AG20443 (cell line): ENCODE results near the gene MKNK1.
A peak's percentile ranks its signal among the peaks of the same experiment; 100 is the strongest.

Source experiments
- DNase-seq: peaks from one replicate; pipeline ENCODE4 v3.0.0; 2012; ENCODE audit warnings: low spot score, mixed read lengths

MKNK1 gene

GRCh38 chr1:46595127-46595526 lies 8.9 kb downstream of the MKNK1 start:
- DNase-seq: peak; percentile 34

- DNase-seq: no peak
Observed at GRCh38 chr1:46594063-46594462, 10.0 kb downstream of the MKNK1 start.

DNA sequence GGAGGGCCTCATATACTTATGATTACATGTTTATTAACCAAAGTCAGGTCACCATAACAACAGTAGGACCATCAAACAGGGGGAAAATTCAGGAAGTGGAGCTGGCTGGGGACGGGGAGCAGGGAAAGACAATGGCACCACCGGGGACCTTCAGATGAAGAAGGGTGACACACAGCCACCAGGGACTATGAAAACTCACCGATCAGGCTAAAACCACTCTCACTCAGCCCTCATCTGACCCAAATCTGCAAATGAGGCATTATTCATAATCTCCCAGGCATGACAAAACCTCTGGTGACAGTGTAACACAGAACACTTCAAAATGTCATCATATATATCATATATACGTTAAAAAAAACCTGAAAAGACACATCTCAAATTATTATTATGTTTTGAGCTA lies 11.2 kb downstream of the MKNK1 start:
- DNase-seq: no peak

GRCh38 chr1:46589529-46589928 lies 14.5 kb downstream of the MKNK1 start:
- DNase-seq: no peak

DNA sequence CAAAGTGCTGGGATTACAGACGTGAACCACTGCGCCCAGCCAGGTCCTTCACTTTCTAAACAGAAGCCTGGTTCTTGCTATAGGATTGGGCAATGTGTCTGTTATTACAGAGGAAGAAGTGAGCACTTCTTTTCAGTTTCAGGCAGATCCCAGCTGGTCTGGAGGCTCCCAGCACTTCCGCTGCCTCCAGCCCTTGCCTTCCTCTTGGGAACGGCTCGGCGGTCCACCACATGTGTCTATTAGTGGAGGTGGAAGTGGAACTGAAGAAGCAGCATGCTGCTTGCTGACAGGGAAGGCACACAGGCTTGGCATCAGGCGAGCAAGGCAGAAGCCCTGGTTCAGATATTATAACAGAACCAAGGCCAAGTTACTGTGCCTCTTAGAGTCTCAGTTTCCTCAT lies 17.0 kb downstream of the MKNK1 start:
- no peak for DNase-seq

GRCh38 chr1:46585312-46585938 lies 18.6 kb downstream of the MKNK1 start:
- no peak for DNase-seq

DNA sequence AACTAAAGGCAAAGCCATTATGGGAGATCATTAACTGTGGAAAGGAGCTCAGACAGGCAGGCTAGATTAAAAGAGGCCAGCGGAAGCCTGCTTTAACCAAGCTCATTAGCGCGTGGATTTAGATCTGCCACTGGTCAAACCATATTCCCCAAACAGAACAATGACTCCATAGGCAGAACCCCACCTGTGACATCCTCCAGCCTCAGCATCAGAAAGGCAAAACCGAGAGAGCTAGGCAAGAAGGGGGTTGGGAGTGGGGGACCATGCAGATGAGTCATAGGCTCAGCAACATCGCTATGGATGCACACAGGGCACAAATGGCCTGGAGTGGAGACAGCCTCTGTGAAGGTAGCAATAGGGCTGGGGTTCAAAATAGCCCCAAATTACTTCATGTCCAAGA lies 20.6 kb downstream of the MKNK1 start:
- DNase-seq: no peak

- DNase-seq: no peak
Observed at GRCh38 chr1:46582972-46583371, 21.1 kb downstream of the MKNK1 start.

GRCh38 chr1:46581681-46582455 lies 22.2 kb downstream of the MKNK1 start:
- DNase-seq: no peak

GRCh38 chr1:46580140-46580903 lies 23.7 kb downstream of the MKNK1 start:
- no peak for DNase-seq

GRCh38 chr1:46577671-46578070 lies 26.4 kb downstream of the MKNK1 start:
- no peak for DNase-seq

DNA sequence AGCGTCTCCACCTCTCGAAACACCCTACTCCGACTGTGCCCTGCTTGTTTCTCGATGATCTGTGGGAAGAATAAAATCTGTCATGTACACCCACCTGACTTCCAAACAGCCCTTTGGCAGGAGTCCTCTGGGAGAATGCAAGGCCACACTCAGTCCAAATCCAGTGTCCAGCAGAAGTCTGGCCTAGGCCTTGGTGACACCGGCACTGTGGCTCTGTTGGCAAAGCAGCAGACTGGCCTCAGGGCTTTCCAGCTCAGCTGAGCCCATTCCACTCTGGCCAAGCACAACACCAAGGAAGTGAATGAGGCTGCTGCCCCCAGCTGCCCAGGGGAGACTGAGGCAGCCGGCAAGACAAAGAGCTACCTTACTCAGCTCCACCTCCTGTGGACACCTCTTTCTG lies 27.5 kb downstream of the MKNK1 start:
- DNase-seq: no peak

DNA sequence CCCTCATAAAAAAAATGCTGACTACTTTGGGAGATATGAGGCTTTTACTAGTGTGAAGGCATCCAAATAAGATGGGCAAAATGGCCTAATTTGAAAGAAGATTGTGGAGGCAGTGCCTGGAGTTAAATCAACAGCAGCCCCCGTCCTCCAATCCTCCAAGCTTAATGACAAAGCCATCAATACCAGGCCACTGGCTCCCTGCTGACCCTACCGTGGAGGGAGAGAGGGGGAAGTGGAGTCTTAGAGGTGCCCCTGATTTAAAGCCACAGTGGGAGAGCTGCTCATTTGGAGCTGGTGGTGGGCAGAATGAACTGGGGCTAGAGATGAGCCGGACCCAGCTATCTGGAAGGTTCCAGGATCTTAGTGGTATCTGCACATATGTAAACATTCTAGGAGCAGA lies 28.3 kb downstream of the MKNK1 start:
- no peak for DNase-seq

GRCh38 chr1:46575300-46575699 lies 28.8 kb downstream of the MKNK1 start:
- no peak for DNase-seq

DNA sequence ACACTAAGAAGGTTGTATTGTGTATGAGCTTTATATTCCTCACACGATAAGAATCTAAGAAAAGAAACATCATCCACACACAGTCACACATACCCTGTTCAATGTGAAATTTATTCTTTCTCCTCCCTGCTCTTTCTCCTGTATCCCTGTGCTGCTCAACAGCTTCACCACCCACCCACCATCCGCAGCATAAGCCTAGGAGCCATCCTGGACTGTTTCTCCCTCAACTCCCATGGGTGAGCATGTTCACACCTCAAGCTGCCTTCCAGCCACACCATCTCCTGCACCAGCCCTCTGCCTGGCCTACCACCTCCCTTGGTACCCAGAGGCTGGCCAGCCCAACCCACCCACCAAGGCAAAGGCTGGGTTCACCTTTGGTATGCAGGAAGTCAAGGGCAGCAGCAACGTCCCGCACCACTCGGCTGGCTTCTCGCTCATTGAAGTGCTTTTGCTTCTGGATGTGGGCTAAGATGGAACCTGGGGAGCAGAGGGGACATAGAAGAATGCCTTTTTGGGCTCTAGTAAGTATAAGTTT lies 32.3 kb downstream of the MKNK1 start:
- no peak for DNase-seq

DNA sequence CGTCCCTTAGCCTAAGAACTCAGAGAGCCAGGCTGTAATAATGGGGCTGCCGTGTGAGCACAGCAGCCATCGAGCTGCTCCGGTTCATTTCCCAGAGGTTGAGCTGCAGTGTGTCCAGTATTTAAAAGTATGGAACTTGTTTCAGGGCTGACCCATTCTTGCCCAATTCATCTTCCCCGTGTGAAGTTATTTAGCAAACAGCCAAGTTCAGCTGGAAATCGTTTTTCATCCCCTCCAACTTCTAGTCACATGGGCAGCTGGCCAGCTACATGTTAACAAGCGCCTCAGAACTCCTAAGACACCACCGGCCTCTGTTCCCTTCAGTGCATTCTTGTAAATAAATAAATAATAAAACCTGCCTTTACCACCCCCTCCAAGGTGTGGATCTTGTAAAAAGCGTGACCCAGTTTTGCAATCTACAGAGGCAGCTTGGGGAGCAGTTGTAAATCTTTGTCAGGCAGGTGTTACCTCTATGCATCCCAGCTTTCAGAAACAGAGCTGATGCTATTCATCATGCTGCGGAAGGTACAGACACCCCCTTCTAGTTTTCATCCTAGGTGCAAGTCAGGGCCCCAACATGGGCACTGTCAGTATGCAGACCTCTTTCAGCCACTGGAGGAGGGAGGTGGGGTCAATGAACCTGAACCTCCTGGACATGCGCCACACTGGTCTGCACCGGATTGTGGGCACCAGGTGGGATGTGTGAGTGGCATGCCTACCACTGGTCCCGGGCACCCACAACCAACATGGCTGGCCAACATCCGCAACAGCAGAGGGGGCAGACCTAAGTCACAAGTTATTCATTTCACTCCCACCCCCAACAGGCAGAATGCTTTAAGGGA lies 34.0 kb downstream of the MKNK1 start:
- no peak for DNase-seq

- no peak for DNase-seq
Observed at GRCh38 chr1:46569116-46569515, 35.0 kb downstream of the MKNK1 start.

GRCh38 chr1:46568461-46568891 lies 35.6 kb downstream of the MKNK1 start:
- no peak for DNase-seq

GRCh38 chr1:46563341-46563740 lies 40.7 kb downstream of the MKNK1 start:
- DNase-seq: no peak

DNA sequence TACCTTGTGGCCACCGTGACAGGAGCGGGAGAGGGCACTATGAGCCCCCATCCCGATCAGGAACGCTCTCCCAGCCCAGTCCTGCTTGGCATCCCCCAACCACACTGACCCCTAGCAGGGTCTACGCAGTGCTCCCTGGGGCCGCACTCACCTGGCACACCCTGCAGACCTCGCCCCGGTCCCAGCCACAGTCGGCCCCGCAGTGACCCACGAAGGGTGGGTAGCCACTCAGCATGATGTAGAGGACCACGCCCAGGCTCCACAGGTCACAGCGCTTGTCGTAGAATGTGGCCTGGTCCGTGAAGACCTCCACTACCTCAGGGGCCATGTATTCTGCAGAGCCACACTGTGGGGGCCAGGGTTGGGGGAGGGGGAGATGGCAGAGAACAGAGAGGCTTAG lies 41.6 kb downstream of the MKNK1 start:
- DNase-seq: no peak

DNA sequence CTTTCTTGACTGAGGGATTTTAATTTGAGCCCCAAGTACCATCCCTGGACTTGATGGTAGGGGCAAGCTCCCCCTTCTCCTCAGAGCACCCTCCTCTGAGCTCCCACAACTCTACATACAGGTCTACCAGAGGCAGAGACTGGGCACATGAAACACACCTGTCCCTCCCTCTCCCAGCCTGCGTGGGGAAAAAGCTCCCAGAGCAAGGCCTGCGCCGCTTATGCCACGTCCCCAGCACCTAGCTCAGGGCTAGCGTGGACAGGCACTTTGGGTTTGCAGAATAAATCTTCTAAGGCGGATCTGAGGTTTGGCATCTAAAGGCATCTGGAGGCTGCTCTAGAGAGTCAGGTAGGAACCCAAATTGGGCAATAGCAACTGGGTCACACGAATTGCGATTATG lies 45.1 kb downstream of the MKNK1 start:
- DNase-seq: no peak
